PFSK-1 (cell line): ENCODE results near the gene U2AF2.

Experiments
- FOXP2 ChIP-seq: optimal IDR thresholded peaks from 2 replicates; pipeline ENCODE3; 2011; ENCODE audit warnings: borderline replicate concordance, control low read depth, inconsistent platforms; ENCODE audit not compliant: insufficient read depth; ENCODE audit errors: extremely low read length, extremely low read depth
- POLR2AphosphoS5 ChIP-seq: IDR thresholded peaks from 2 replicates; pipeline ENCODE4 v1.6.1; 2012; ENCODE audit warnings: low read depth, mild to moderate bottlenecking, control low read depth, low read length, moderate library complexity
- SIN3A ChIP-seq: IDR thresholded peaks from 2 replicates; pipeline ENCODE4 v1.6.1; 2012; ENCODE audit warnings: mild to moderate bottlenecking, low read length, moderate library complexity, borderline replicate concordance; ENCODE audit not compliant: insufficient read depth
- TAF1 ChIP-seq: IDR thresholded peaks from 2 replicates; pipeline ENCODE4 v1.6.1; 2012; ENCODE audit warnings: low read length, control low read depth, borderline replicate concordance; ENCODE audit not compliant: insufficient read depth
- TF ChIP-seq, protein P1 (sequence below), 2 experiments: IDR thresholded peaks; 2 replicates each; pipeline versions ENCODE4 v1.6.1 to v1.8.0; 2011 to 2012; ENCODE audit warnings: low read depth in 2 of 2, low read length in 2 of 2, control low read depth in 1 of 2, inconsistent platforms in 1 of 2, mild to moderate bottlenecking in 1 of 2, moderate library complexity in 1 of 2; ENCODE audit not compliant: insufficient read depth in 1 of 2

Gene U2AF2

DNA sequence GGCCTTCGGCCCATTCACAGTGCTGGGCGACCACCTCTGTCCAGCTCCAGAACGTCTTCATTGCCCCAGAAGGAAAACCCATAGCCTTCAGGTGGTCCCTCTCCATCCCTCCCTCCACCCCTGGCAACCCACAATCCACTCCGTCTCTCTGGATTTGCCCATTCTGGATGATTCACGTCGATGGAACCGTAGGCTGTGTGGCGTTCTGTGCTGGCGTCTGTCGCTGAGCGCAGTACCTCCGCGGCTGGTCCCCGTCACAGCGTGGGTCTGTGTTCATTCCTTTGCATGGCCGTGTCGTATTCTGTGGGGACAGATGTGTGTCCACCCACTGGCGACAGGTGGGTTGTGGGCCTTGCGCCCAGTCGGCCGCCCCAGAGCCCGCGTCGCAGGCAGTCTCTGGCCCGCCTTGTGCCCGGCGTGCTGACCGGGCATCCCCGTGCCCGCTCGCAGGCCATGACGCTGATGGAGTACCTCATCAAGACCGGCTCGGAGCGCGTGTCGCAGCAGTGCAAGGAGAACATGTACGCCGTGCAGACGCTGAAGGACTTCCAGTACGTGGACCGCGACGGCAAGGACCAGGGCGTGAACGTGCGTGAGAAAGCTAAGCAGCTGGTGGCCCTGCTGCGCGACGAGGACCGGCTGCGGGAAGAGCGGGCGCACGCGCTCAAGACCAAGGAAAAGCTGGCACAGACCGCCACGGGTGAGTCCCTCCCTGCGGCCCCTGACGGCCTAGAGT is 30.3 kb downstream of the U2AF2 start:
- TF ChIP-seq TAF1 (no peak), SIN3A (no peak), POLR2AphosphoS5 (no peak), FOXP2 (no peak)
- TF ChIP-seq, protein P1, sequence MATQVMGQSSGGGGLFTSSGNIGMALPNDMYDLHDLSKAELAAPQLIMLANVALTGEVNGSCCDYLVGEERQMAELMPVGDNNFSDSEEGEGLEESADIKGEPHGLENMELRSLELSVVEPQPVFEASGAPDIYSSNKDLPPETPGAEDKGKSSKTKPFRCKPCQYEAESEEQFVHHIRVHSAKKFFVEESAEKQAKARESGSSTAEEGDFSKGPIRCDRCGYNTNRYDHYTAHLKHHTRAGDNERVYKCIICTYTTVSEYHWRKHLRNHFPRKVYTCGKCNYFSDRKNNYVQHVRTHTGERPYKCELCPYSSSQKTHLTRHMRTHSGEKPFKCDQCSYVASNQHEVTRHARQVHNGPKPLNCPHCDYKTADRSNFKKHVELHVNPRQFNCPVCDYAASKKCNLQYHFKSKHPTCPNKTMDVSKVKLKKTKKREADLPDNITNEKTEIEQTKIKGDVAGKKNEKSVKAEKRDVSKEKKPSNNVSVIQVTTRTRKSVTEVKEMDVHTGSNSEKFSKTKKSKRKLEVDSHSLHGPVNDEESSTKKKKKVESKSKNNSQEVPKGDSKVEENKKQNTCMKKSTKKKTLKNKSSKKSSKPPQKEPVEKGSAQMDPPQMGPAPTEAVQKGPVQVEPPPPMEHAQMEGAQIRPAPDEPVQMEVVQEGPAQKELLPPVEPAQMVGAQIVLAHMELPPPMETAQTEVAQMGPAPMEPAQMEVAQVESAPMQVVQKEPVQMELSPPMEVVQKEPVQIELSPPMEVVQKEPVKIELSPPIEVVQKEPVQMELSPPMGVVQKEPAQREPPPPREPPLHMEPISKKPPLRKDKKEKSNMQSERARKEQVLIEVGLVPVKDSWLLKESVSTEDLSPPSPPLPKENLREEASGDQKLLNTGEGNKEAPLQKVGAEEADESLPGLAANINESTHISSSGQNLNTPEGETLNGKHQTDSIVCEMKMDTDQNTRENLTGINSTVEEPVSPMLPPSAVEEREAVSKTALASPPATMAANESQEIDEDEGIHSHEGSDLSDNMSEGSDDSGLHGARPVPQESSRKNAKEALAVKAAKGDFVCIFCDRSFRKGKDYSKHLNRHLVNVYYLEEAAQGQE (IDR thresholded peaks at IDR 0.05; ENCODE audit: insufficient read depth in 1 of 2, low read depth in 2 of 2, low read length in 2 of 2), result no peak

DNA sequence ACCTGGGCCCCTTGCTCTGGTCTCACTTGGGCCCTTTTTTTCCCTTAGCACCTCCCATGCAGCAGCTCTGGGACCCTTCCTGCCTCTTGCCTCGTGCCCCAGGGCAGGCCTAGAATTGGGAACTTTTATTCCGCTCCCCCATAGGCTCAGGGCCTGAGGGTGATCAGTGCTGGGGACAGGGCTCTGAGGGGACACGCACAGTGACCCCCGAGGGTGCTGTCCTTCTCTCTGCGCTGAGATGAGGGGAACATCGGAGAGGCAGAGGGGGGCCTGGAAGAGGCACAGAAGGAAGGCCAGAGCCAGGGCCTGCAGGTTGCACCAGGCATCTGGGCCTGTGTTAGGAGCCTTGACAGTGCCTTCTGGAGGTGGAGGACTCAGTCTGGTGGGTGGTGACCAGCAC is 30.9 kb downstream of the U2AF2 start:
- TF ChIP-seq TAF1 (no peak), POLR2AphosphoS5 (no peak), FOXP2 (no peak), SIN3A (no peak)
- TF ChIP-seq, protein P1 (IDR thresholded peaks at IDR 0.05; ENCODE audit: insufficient read depth in 1 of 2, low read depth in 2 of 2, low read length in 2 of 2), result no peak

DNA sequence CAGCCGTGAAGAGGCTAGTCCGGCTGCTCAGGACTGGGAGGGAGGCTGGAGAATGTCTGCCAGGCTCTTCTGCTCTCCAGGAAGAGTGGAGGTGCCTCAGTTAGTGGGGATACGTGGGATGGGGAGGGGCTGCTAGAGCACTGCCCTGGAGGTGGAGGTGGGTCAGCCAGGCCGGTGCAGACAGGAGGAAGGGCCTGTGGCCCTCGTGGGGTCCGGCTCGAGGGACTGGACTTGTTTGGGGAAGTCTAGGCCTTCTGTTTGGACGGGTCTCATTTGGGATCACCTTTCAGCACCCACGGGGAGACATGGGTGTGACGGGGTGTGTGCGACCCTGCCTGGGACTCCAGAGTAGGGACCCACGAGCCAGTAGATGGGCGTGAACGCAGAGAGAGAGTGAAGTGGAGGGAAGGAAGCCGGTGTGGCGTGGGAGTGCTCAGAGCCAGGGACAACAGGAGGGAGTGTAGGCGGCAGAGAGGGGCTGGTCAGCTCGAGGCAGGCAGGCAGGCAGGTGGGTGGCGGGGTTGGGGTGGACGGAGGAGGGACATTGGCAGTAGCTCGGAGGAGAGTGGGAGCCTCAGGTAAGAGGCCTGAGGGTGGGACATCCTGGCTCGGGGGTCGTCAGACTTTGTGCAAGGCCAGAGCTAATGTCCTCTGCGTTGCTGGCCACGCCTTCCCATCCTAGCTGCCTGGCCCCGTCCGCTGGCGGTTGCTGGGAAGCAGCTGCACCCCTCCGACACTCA is 31.6 kb downstream of the U2AF2 start:
- TF ChIP-seq TAF1, result no peak
- no peak for TF ChIP-seq POLR2AphosphoS5
- TF ChIP-seq FOXP2, result no peak
- TF ChIP-seq SIN3A, result no peak
- TF ChIP-seq, protein P1 (IDR thresholded peaks at IDR 0.05; ENCODE audit: insufficient read depth in 1 of 2, low read depth in 2 of 2, low read length in 2 of 2), result no peak

DNA sequence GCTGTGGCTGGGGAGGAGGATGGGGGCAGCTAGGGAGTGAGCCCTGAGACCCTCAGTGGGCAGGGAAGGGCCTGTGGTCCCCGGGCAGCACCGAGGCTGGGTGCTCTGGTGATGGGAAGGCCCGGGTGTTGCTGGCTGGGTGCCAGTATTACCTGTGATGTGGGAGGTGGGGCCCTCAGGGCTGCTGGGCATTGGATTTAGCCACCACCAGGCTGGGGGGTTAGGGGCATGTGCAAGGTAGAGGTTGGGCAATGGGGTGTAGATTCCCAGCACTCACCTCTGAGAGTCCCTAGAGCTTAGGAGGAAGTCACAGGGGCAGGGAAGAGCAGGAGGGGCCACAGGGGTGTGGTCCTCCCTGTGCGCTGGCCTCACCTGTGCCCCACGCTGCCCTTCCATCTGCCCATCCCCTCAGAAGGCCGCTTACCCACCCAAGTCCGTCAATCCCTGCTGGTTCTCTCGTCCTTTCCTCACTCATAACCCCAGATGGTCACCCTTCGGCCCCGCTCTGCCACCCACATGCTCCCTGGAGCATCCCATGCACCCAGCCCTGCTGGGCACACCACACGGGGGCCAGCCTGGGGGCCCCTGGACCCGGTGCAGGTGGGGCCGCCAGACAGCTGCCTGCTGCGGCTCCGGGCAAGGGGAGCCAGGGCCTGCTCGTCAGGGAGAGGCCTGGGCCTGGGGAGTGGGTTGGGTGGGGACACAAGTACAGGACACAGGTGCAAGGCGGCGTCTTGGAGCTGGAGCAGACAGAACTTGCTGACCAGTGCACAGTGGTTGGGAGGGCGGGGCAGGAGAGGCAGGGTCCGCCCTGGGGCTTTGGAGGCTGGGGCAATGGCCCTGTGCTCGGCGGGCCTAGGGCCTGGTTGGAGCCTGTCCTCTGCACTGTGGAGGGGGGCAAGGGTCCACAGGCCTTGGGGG is 32.7 kb downstream of the U2AF2 start:
- TF ChIP-seq TAF1, result no peak
- no peak for TF ChIP-seq POLR2AphosphoS5
- no peak for TF ChIP-seq FOXP2
- TF ChIP-seq, protein P1 (IDR thresholded peaks at IDR 0.05; ENCODE audit: insufficient read depth in 1 of 2, low read depth in 2 of 2, low read length in 2 of 2), result no peak
- TF ChIP-seq SIN3A, result no peak
